Ascending aorta (tissue), 1 donor: ENCODE measurements around the gene GPR83. TPM values are rescaled to one million over a fixed set of nuclear protein-coding genes. Genes with fewer than 3 reads are reported as not detected.

Source experiments
- total RNA-seq: library from RNA; depleted of rRNA; stranded (reverse); fragments of >200 nt; gene quantifications from one replicate; pipeline ENCODE4 v1.1.0, GENCODE V29; 2016

GPR83 gene
- total RNA-seq, 1 donor from 2014 or later, result not detected

Other genes with a start within 250 kb of the GPR83 start
- not detected for gene IZUMO1R, start 96.8 kb downstream of the GPR83 start, total RNA-seq
- 3.3 TPM for gene MRE11, start 92.4 kb upstream of the GPR83 start, total RNA-seq
- gene ANKRD49, start 92.6 kb upstream of the GPR83 start, total RNA-seq, result 7.0 TPM
- gene C11orf97, start 111.0 kb upstream of the GPR83 start, total RNA-seq, result not detected
- gene FUT4, start 142.5 kb upstream of the GPR83 start, total RNA-seq, result 3.2 TPM
- gene PIWIL4, start 165.9 kb upstream of the GPR83 start, total RNA-seq, result 4.5 TPM